Activated CD8-positive, alpha-beta T cell treated with anti-CD3 and anti-CD28 coated beads for 36 hours (primary cell): Measurements from ENCODE around the gene UPK3A. TPM values are rescaled to one million over a fixed set of nuclear protein-coding genes. Genes with fewer than 3 reads are reported as not detected.

ENCODE experiments used
- ATAC-seq: fragments of 200-7000 bp; cut with Tn5 transposase; one replicate; pipeline ENCODE4 v1.10.0; 2021; ENCODE audit warnings: mild to moderate bottlenecking, moderate library complexity
- CTCF ChIA-PET: fragments of 350-600 bp; sonication (Branson Sonifier 250); formaldehyde crosslinking; loops from one replicate; lab custom pipeline; 2021; ENCODE audit warnings: antibody characterized with exemption; lab: Charles Lee
- POLR2A ChIA-PET: fragments of 350-600 bp; sonication (Branson Sonifier 250); formaldehyde crosslinking; loops from one replicate; lab custom pipeline; 2021; ENCODE audit warnings: antibody characterized with exemption; lab: Charles Lee
- DNase-seq: peaks from one replicate; pipeline ENCODE4 v3.0.0-alpha.2; 2020
- H3K27ac Mint-ChIP-seq: one replicate; pipeline ENCODE4 v1.8.0; 2021; ENCODE audit warnings: mild to moderate bottlenecking, mixed read lengths
- H3K27me3 Mint-ChIP-seq: one replicate; pipeline ENCODE4 v1.8.0; 2021; ENCODE audit warnings: mixed read lengths
- H3K36me3 Mint-ChIP-seq: one replicate; pipeline ENCODE4 v1.8.0; 2021; ENCODE audit warnings: low read depth, mixed read lengths
- H3K4me1 Mint-ChIP-seq: one replicate; pipeline ENCODE4 v1.8.0; 2021; ENCODE audit warnings: low read depth, mixed read lengths
- H3K4me3 Mint-ChIP-seq: one replicate; pipeline ENCODE4 v1.8.0; 2021; ENCODE audit warnings: mild to moderate bottlenecking, moderate library complexity, mixed read lengths
- H3K9me3 Mint-ChIP-seq: one replicate; pipeline ENCODE4 v1.8.0; 2021; ENCODE audit warnings: mixed read lengths
- CTCF ChIP-seq: fragments of 200-600 bp; IDR thresholded peaks from one replicate; pipeline ENCODE4 v1.8.0; 2022; ENCODE audit warnings: antibody characterized with exemption, mild to moderate bottlenecking
- intact Hi-C: fragments of 100-400 bp; cut with micrococcal nuclease; formaldehyde crosslinking; loops from one replicate; pipeline ENCODE4 v1.10.0; 2022
- total RNA-seq, 2 experiments: library from RNA; stranded (reverse); gene quantifications; one replicate each; pipeline ENCODE4 v1.2.3, GENCODE V29; 2021

The UPK3A gene
- total RNA-seq, 2 experiments from 2014 or later = not detected

DNA sequence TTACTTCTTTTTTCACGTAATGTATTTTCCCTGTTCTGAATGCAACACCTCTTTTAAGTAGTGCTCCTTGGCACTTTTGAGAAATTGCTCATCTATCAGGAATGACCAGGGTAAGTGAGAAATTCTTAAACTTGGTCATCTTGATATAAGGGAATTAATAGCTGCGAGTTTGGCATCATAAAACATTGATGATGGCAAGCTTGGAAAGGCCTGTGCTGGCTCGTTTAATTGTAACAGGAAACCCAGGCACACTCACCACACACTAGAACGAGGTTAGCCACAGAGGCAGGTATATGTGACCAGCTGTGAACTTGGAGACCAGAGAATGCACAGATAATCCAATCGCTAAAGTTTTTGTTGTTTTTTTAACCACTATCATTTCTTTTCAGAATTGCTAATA is 49.3 kb downstream of the UPK3A start:
- ChIA-PET POLR2A (interaction anchor here (1.2 kb wide), 1 partner anchor 15 kb away, joined by 3 read pairs; no protein-coding TSS in a partner anchor), CTCF (interaction anchor here (0.7 to 0.9 kb wide), 3 partner anchors 13 to 49 kb away, joined by 3 read pairs; no protein-coding TSS in a partner anchor)
- Mint-ChIP-seq H3K4me3 (no peak overlapping the region), H3K9me3 (no peaks in the 10 kb centered on the region), H3K4me1 (peaks cover 19% of the 10 kb centered on the region), H3K27me3 (no peaks in the 10 kb centered on the region), H3K27ac (no peak overlapping the region), H3K36me3 (peaks cover 28% of the 10 kb centered on the region)
- no peak for DNase-seq
- no peak for ATAC-seq
- intact Hi-C loops = no loop called here
- TF ChIP-seq CTCF = no peak

GRCh38 chr22:45334528-45334927 is 49.8 kb downstream of the UPK3A start:
- Mint-ChIP-seq H3K36me3 (peaks cover 28% of the 10 kb centered on the region), H3K27ac (no peak overlapping the region), H3K4me3 (no peak overlapping the region), H3K9me3 (no peaks in the 10 kb centered on the region), H3K4me1 (peaks cover 19% of the 10 kb centered on the region), H3K27me3 (no peaks in the 10 kb centered on the region)
- POLR2A ChIA-PET = interaction anchor here (1.0 to 1.2 kb wide), 2 partner anchors 15 to 35 kb away, joined by 3 read pairs; no protein-coding TSS in a partner anchor
- DNase-seq (no peak), ATAC-seq (no peak)
- TF ChIP-seq CTCF = no peak
- CTCF ChIA-PET = interaction anchor here (0.7 to 0.9 kb wide), 2 partner anchors 13 to 49 kb away, joined by 3 read pairs; no protein-coding TSS in a partner anchor
- intact Hi-C loops = no loop called here

DNA sequence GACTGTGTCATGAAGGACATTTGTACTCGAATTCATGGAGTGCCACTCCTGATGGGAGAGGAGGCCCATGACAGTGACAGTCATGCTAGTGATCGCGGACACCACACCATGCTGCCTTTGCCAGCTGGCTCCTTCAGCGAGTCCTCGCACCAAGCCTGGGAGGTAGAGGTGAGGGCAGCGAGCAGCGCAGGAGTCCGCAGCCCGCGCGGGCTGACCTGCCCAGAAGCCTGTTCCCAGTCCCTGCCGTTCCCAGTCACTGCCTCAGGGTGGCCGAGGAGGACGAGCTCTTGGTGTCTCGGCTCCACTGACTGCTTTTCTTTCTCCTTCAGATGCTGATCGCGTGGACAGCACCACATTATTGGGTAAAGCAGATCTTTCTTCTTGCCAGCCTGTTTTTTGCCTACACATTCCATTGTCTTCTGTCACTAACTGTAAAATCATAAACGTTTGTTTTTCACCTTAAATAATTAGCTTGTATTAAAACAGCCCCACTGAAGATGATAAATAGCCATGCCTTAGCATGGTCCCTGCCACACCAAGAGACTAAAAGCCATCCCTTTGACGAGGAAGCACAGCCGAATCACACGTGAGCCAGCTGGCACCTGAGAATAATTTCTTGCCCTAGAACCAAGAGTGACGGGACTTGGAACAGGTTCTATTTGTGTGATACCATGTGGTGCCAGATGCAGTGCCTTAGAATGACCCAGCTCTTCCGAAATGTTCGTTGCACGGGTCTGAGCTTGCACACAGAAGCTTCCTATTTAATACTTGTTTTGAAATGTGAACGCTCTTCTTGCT is 50.5 kb downstream of the UPK3A start:
- Mint-ChIP-seq H3K27me3 (no peaks in the 10 kb centered on the region), H3K9me3 (no peaks in the 10 kb centered on the region), H3K4me1 (peaks cover 21% of the 10 kb centered on the region), H3K36me3 (peaks cover 33% of the 10 kb centered on the region), H3K4me3 (no peak overlapping the region), H3K27ac (no peak overlapping the region)
- DNase-seq (no peak), ATAC-seq (no peak)
- ChIA-PET CTCF (interaction anchor here (0.9 kb wide), 1 partner anchor 35 kb away, joined by 3 read pairs; no protein-coding TSS in a partner anchor), POLR2A (interaction anchor here (0.7 to 1.6 kb wide), 4 partner anchors 9 to 78 kb away, joined by 3 to 4 read pairs (median 4); partner anchors contain the start of genes RIBC2 and SMC1B)
- intact Hi-C loops = no loop called here
- TF ChIP-seq CTCF = no peak

GRCh38 chr22:45335854-45336522 is 51.2 kb downstream of the UPK3A start:
- no peak for DNase-seq
- POLR2A ChIA-PET = interaction anchor here (0.7 to 1.6 kb wide), 3 partner anchors 10 to 77 kb away, joined by 3 to 4 read pairs (median 4); partner anchors contain the start of genes RIBC2 and SMC1B
- no peak overlapping the region for H3K4me3 Mint-ChIP-seq
- ATAC-seq = no peak
- no peaks in the 10 kb centered on the region for H3K9me3 Mint-ChIP-seq
- CTCF ChIA-PET = interaction anchor here (0.9 kb wide), 1 partner anchor 34 kb away, joined by 3 read pairs; no protein-coding TSS in a partner anchor
- peaks cover 27% of the 10 kb centered on the region for H3K4me1 Mint-ChIP-seq
- no peak overlapping the region for H3K27ac Mint-ChIP-seq
- H3K36me3 Mint-ChIP-seq = peaks cover 38% of the 10 kb centered on the region
- intact Hi-C loops = no loop called here
- TF ChIP-seq CTCF = no peak
- no peaks in the 10 kb centered on the region for H3K27me3 Mint-ChIP-seq
